ENCODE results near the gene MYT1. TPM values are rescaled to one million over a fixed set of nuclear protein-coding genes. Genes with fewer than 3 reads are reported as not detected.

Gene MYT1
- total RNA-seq, 2 donors from 2014 or later, result 2.4 to 4.5 TPM

GRCh38 chr20:64159286-64159680 lies 5.0 kb upstream of the MYT1 start:
- H3K9ac ChIP-seq (ENCODE audit: extremely low read depth, low read length, poor library complexity, severe bottlenecking), result no peak overlapping the region
- H3K27ac ChIP-seq (ENCODE audit: low read depth, low read length), result no peak overlapping the region
- TF ChIP-seq, protein P1, sequence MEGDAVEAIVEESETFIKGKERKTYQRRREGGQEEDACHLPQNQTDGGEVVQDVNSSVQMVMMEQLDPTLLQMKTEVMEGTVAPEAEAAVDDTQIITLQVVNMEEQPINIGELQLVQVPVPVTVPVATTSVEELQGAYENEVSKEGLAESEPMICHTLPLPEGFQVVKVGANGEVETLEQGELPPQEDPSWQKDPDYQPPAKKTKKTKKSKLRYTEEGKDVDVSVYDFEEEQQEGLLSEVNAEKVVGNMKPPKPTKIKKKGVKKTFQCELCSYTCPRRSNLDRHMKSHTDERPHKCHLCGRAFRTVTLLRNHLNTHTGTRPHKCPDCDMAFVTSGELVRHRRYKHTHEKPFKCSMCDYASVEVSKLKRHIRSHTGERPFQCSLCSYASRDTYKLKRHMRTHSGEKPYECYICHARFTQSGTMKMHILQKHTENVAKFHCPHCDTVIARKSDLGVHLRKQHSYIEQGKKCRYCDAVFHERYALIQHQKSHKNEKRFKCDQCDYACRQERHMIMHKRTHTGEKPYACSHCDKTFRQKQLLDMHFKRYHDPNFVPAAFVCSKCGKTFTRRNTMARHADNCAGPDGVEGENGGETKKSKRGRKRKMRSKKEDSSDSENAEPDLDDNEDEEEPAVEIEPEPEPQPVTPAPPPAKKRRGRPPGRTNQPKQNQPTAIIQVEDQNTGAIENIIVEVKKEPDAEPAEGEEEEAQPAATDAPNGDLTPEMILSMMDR (conservative IDR thresholded peaks at IDR 0.05), result no peak
- H3K4me1 Mint-ChIP-seq, result peaks cover 35% of the 10 kb centered on the region
- no peak overlapping the region for H3K4me3 ChIP-seq (ENCODE audit: low read length)
- peaks cover 16% of the 10 kb centered on the region for H3K27me3 Mint-ChIP-seq (ENCODE audit: insufficient read depth)
- WGBS, 2 experiments (ENCODE audit: insufficient coverage in 1 of 2, insufficient read length in 1 of 2), result 89 to 95% methylated on average over 5 to 8 of the region's 8 CpGs
- H3K27ac Mint-ChIP-seq, result no peak overlapping the region
- no peak overlapping the region for H3K4me3 Mint-ChIP-seq
- DNase-seq, result no peak
- H3K9me3 Mint-ChIP-seq, result no peaks in the 10 kb centered on the region
- peaks cover 7% of the 10 kb centered on the region for H3K4me1 ChIP-seq (ENCODE audit: control insufficient read depth, insufficient read depth, low read length)
- H3K36me3 ChIP-seq (ENCODE audit: control insufficient read depth, insufficient read depth, low read length), result no peaks in the 10 kb centered on the region
- no peaks in the 10 kb centered on the region for H3K36me3 Mint-ChIP-seq (ENCODE audit: low read depth)
- peaks cover 20% of the 10 kb centered on the region for H3K27me3 ChIP-seq (ENCODE audit: control insufficient read depth, insufficient read depth, low read length, poor library complexity, severe bottlenecking)
- H3K9me3 ChIP-seq (ENCODE audit: control insufficient read depth, low read length), result no peaks in the 10 kb centered on the region

GRCh38 chr20:64159711-64160110 lies 4.5 kb upstream of the MYT1 start:
- H3K9me3 Mint-ChIP-seq, result no peaks in the 10 kb centered on the region
- peaks cover 35% of the 10 kb centered on the region for H3K4me1 Mint-ChIP-seq
- H3K27me3 ChIP-seq (ENCODE audit: control insufficient read depth, insufficient read depth, low read length, poor library complexity, severe bottlenecking), result peaks cover 23% of the 10 kb centered on the region
- H3K9ac ChIP-seq (ENCODE audit: extremely low read depth, low read length, poor library complexity, severe bottlenecking), result no peak overlapping the region
- H3K4me3 Mint-ChIP-seq, result peak overlapping the region; percentile 46
- peak overlapping the region; percentile 81 for H3K4me3 ChIP-seq (ENCODE audit: low read length)
- TF ChIP-seq, protein P1 (conservative IDR thresholded peaks at IDR 0.05), result peak; percentile 42
- H3K4me1 ChIP-seq (ENCODE audit: control insufficient read depth, insufficient read depth, low read length), result peaks cover 7% of the 10 kb centered on the region
- WGBS, 2 experiments (ENCODE audit: insufficient coverage in 1 of 2, insufficient read length in 1 of 2), result 80 to 82% methylated on average over 2 to 7 of the region's 7 CpGs
- DNase-seq, result no peak
- H3K36me3 ChIP-seq (ENCODE audit: control insufficient read depth, insufficient read depth, low read length), result no peaks in the 10 kb centered on the region
- peaks cover 16% of the 10 kb centered on the region for H3K27me3 Mint-ChIP-seq (ENCODE audit: insufficient read depth)
- peak overlapping the region; percentile 92 for H3K27ac ChIP-seq (ENCODE audit: low read depth, low read length)
- H3K27ac Mint-ChIP-seq, result peak overlapping the region; percentile 87
- no peaks in the 10 kb centered on the region for H3K9me3 ChIP-seq (ENCODE audit: control insufficient read depth, low read length)
- H3K36me3 Mint-ChIP-seq (ENCODE audit: low read depth), result no peaks in the 10 kb centered on the region

- DNase-seq, result peak; percentile 83
- H3K4me3 ChIP-seq (ENCODE audit: low read length), result peak overlapping the region; percentile 81
- H3K4me1 ChIP-seq (ENCODE audit: control insufficient read depth, insufficient read depth, low read length), result peaks cover 7% of the 10 kb centered on the region
- H3K9me3 ChIP-seq (ENCODE audit: control insufficient read depth, low read length), result no peaks in the 10 kb centered on the region
- H3K9ac ChIP-seq (ENCODE audit: extremely low read depth, low read length, poor library complexity, severe bottlenecking), result peak overlapping the region; percentile 36
- peak overlapping the region; percentile 87 for H3K27ac Mint-ChIP-seq
- TF ChIP-seq, protein P1 (conservative IDR thresholded peaks at IDR 0.05), result peak; percentile 9
- peaks cover 23% of the 10 kb centered on the region for H3K27me3 ChIP-seq (ENCODE audit: control insufficient read depth, insufficient read depth, low read length, poor library complexity, severe bottlenecking)
- H3K27me3 Mint-ChIP-seq (ENCODE audit: insufficient read depth), result peaks cover 16% of the 10 kb centered on the region
- H3K4me3 Mint-ChIP-seq, result peak overlapping the region; percentile 46
- H3K4me1 Mint-ChIP-seq, result peaks cover 39% of the 10 kb centered on the region
- no peaks in the 10 kb centered on the region for H3K36me3 Mint-ChIP-seq (ENCODE audit: low read depth)
- H3K27ac ChIP-seq (ENCODE audit: low read depth, low read length), result peak overlapping the region; percentile 92
- H3K9me3 Mint-ChIP-seq, result no peaks in the 10 kb centered on the region
- WGBS, 2 experiments (ENCODE audit: insufficient coverage in 1 of 2, insufficient read length in 1 of 2), result 42 to 45% methylated on average over 3 to 5 of the region's 5 CpGs
- H3K36me3 ChIP-seq (ENCODE audit: control insufficient read depth, insufficient read depth, low read length), result no peaks in the 10 kb centered on the region
Observed at GRCh38 chr20:64160118-64160517, 4.1 kb upstream of the MYT1 start.

Data from endodermal cell (in vitro differentiated cells).